Adrenal gland (tissue), 12 donors: Measurements from ENCODE around the gene NBEAL1. TPM values are rescaled to one million over a fixed set of nuclear protein-coding genes. Genes with fewer than 3 reads are reported as not detected.

Experiments
- DNase-seq, 7 donors: peaks; one replicate each; pipeline ENCODE4 v3.0.0-alpha.2; 2019 to 2020
- H3K27ac ChIP-seq, 5 donors: fragments of 200-600 bp; sonication (generic) in 4 of 5; 1 replicate in 3 of 5; 2 replicates in 2 of 5; pipeline versions ENCODE4 v1.5.1 to v1.8.0; 2016 to 2020; ENCODE audit warnings: mild to moderate bottlenecking in 1 of 5
- H3K27me3 ChIP-seq: fragments of 200-600 bp; 2 replicates; pipeline ENCODE4 v1.8.0; 2021
- H3K36me3 ChIP-seq, 2 donors: fragments of 200-600 bp; replicated peaks in 1 of 2; 1 replicate in 1 of 2; 2 replicates in 1 of 2; pipeline versions ENCODE4 v1.5.1 to v1.8.0; 2018 to 2022
- H3K4me1 ChIP-seq, 2 donors: fragments of 200-600 bp; replicated peaks in 1 of 2; 1 replicate in 1 of 2; 2 replicates in 1 of 2; pipeline versions ENCODE4 v1.5.1 to v1.8.0; 2018 to 2021
- H3K4me3 ChIP-seq, 4 donors: fragments of 200-600 bp; sonication (generic) in 3 of 4; one replicate each; pipeline ENCODE4 v1.5.1; 2016 to 2018
- H3K9me3 ChIP-seq, 3 donors: fragments of 200-600 bp; sonication (generic) in 1 of 3; replicated peaks in 1 of 3; 1 replicate in 2 of 3; 2 replicates in 1 of 3; pipeline versions ENCODE4 v1.5.1 to v1.8.0; 2016 to 2021
- POLR2A ChIP-seq, 2 donors: fragments of 450-650 bp; IDR thresholded peaks; one replicate each; pipeline ENCODE4 v1.6.1; 2017; ENCODE audit warnings: antibody characterized with exemption in 2 of 2, mild to moderate bottlenecking in 2 of 2, moderate library complexity in 1 of 2
- WGBS, 4 donors: extraction: QIAGEN DNeasy Blood & Tissue Kit in 2 of 4; methylation state at CpG; one replicate each; pipeline versions ENCODE4 v1.1.5 to v1.1.7; 2013 to 2017; 5-methylcytosine and 5-hydroxymethylcytosine counted together
- intact Hi-C, 2 donors: fragments of 100-400 bp; cut with DNase I; formaldehyde crosslinking; loops; one replicate each; pipeline versions ENCODE4 v1.14.1 to v1.15.0; 2022 to 2023
- polyA plus RNA-seq, 3 donors: library from polyadenylated mRNA; stranded (reverse); fragments of 200-250 nt in 2 of 3; fragments of 350-450 nt in 1 of 3; fragmentation: Illumina TruSeq in 1 of 3; extraction: RNeasy Lipid Tissue Mini Kit (QIAGEN cat#74804) in 1 of 3; gene quantifications; one replicate each; pipeline ENCODE4 v1.2.3, GENCODE V29; 2013 to 2014
- total RNA-seq, 9 donors: library from RNA; depleted of rRNA in 4 of 9; stranded (reverse); fragments of >200 nt in 4 of 9; fragments of 120-200 nt in 1 of 9; fragmentation: NEBNext Ultra II Directional in 1 of 9; extraction: Animal tissue kit (Norgen Biotek cat#: 25700) in 1 of 9; gene quantifications; one replicate each; pipeline versions ENCODE4 v1.1.0 to v1.2.4, GENCODE V29; 2013 to 2023
- TF ChIP-seq, protein P1 (sequence below), 6 experiments: fragments of 450-650 bp in 4 of 6; fragments of 200-600 bp in 2 of 6; sonication (generic) in 1 of 6; IDR thresholded peaks; 1 replicate in 5 of 6; 2 replicates in 1 of 6; pipeline versions ENCODE4 v1.5.1 to v1.8.0; 2016 to 2021; ENCODE audit warnings: antibody characterized with exemption in 6 of 6, mild to moderate bottlenecking in 2 of 6, moderate library complexity in 1 of 6
- donor health status: healthy with polysubstance abuse.
- donor health status: Bipolar disorder and iron deficiency.
- donor health status: DM: yes; HTN: yes; CAD: no.
- donor health status: DM: no; HTN: no; CAD: no.
- donor health status: DM: no; HTN: no; CAD: no.
- donor health status: DM: yes; HTN: yes; CAD: no.

Gene NBEAL1
- total and polyA plus RNA-seq, 12 donors = 5.0 to 55.3 (median 25.4) TPM

DNA sequence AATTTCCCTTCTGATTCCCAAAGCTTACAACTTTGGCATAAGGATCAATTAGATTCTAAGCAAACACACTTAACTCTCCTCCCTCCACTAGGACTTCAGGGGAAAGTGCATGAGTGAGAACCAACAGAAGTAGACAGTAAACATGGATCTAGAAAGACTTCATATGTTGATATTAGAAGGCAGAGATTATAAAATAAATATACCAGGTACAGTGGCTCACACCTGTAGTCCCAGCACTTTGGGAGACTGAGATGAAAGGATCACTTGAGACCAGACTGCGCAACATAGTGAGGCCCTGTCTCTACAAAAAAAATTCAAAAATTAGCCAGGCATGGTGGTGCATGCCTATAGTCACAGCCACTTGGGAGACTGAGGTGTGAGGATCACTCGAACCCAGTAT, 15.9 kb downstream of the NBEAL1 start:
- Histone ChIP-seq H3K27ac (no peak overlapping the region), H3K27me3 (no peaks in the 10 kb centered on the region), H3K4me3 (no peak overlapping the region), H3K4me1 (no peaks in the 10 kb centered on the region), H3K36me3 (no peaks in the 10 kb centered on the region), H3K9me3 (no peaks in the 10 kb centered on the region)
- TF ChIP-seq, protein P1, sequence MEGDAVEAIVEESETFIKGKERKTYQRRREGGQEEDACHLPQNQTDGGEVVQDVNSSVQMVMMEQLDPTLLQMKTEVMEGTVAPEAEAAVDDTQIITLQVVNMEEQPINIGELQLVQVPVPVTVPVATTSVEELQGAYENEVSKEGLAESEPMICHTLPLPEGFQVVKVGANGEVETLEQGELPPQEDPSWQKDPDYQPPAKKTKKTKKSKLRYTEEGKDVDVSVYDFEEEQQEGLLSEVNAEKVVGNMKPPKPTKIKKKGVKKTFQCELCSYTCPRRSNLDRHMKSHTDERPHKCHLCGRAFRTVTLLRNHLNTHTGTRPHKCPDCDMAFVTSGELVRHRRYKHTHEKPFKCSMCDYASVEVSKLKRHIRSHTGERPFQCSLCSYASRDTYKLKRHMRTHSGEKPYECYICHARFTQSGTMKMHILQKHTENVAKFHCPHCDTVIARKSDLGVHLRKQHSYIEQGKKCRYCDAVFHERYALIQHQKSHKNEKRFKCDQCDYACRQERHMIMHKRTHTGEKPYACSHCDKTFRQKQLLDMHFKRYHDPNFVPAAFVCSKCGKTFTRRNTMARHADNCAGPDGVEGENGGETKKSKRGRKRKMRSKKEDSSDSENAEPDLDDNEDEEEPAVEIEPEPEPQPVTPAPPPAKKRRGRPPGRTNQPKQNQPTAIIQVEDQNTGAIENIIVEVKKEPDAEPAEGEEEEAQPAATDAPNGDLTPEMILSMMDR (IDR thresholded peaks at IDR 0.05) = no peak
- TF ChIP-seq POLR2A (IDR thresholded peaks at IDR 0.05) = no peak
- intact Hi-C loops = no loop called here
- DNase-seq = no peak
- 93 to 100% (median 95%) methylated on average over 2 of the region's 2 CpGs for WGBS, 4 donors

DNA sequence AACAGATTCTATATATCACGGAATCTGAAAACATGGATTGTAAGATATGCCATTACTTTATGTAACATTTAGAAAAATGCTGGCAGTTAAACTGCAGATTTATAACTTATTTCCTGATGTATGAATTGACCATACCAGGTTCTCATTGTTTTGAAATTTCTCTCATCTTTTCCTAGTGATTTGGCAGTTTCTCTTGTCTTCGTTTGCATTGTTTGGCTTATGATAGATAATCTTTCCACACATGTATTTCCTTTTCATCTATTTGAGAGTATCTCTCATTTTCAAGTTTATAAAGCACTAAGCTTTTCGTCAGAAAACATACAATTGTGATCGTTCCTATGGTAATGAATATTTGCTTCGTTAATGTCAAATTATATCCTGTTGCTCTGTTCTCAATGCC, 16.3 kb downstream of the NBEAL1 start:
- no peaks in the 10 kb centered on the region for H3K27me3 ChIP-seq
- no peaks in the 10 kb centered on the region for H3K9me3 ChIP-seq
- H3K27ac ChIP-seq = no peak overlapping the region
- TF ChIP-seq, protein P1 (IDR thresholded peaks at IDR 0.05) = no peak
- WGBS, 4 donors = 83 to 90% (median 87%) methylated on average over 5 of the region's 5 CpGs
- DNase-seq = no peak
- no peaks in the 10 kb centered on the region for H3K4me1 ChIP-seq
- H3K36me3 ChIP-seq = no peaks in the 10 kb centered on the region
- no peak overlapping the region for H3K4me3 ChIP-seq
- intact Hi-C loops = no loop called here

DNA sequence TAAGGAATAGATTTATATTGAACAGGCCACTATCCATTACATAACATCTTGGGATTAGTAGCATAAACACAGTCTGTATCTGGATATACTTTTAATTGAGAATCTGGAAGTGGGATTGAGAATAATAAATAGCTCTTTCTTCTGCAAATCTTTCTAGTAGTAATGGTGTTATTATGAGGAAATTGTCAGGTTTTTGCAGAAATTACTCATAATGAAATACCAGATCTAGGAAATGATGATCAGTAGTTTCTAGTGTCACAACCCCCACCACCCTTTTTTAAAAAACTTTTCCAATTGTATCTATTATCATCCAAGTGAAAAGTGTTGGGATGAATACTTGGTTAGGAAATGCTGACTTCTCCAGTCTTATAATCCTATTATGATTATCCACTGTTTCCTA, 18.7 kb downstream of the NBEAL1 start:
- intact Hi-C loops = no loop called here
- no peak overlapping the region for H3K4me3 ChIP-seq
- no peak for TF ChIP-seq POLR2A (IDR thresholded peaks at IDR 0.05)
- TF ChIP-seq, protein P1 (IDR thresholded peaks at IDR 0.05) = no peak

DNA sequence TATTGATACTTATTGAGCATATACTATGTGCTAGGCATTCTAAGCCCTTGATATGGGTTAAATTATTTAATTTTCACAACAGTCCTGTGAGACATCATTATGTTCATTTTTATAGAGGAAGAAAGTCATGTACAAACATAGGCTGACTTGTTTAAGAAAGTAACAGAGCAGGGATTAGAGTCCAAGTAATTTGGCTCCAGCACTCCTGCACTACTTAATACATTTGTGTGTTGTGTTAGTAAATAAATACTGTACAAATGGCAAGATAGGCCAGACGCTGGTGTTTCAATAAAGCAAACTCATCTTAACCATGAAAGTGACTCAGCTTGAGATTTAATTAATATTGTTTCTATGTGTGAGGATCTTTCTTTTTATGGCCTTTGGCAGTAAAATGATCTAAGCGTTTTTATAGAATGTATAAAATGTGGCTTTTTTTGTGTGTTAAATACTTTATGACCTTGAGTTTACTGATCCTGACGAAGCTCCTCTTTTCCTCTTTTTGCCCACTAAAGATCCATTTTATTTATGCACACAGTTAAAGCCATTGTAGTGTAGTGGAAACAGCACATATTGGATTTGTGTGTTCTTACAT, 21.3 kb downstream of the NBEAL1 start:
- intact Hi-C loops = no loop called here
- Histone ChIP-seq H3K4me3 (no peak overlapping the region), H3K9me3 (no peaks in the 10 kb centered on the region), H3K36me3 (no peaks in the 10 kb centered on the region), H3K27ac (peak overlapping the region in 1 of 5 donors; percentile 50), H3K4me1 (no peaks in the 10 kb centered on the region), H3K27me3 (no peaks in the 10 kb centered on the region)
- TF ChIP-seq, protein P1 (IDR thresholded peaks at IDR 0.05) = no peak
- TF ChIP-seq POLR2A (IDR thresholded peaks at IDR 0.05) = no peak
- no peak for DNase-seq
- WGBS, 4 donors = 60 to 72% (median 63%) methylated on average over 3 of the region's 3 CpGs

More for the DNA sequence above, 18.7 kb downstream of the NBEAL1 start:
- H3K9me3 ChIP-seq = no peaks in the 10 kb centered on the region
- no peaks in the 10 kb centered on the region for H3K4me1 ChIP-seq
- no peaks in the 10 kb centered on the region for H3K36me3 ChIP-seq
- no peaks in the 10 kb centered on the region for H3K27me3 ChIP-seq
- DNase-seq = no peak
- H3K27ac ChIP-seq = no peak overlapping the region
